ENCODE measurements around the gene PALLD.
A peak's percentile ranks its signal among the peaks of the same experiment; 100 is the strongest.
"Not testable (repeated sequence)": the region's sequence is repeated elsewhere in the genome, so short reads cannot be mapped to it uniquely, and the experiment has no call there.

Gene PALLD

GRCh38 chr4:168682898-168683500 lies 186.1 kb downstream of the PALLD start:
- no peak for DNase-seq

- peak; percentile 39 for DNase-seq
Measured at GRCh38 chr4:168683595-168683994, 186.7 kb downstream of the PALLD start.

GRCh38 chr4:168685136-168685809 lies 188.4 kb downstream of the PALLD start:
- DNase-seq: no peak

- no peak for DNase-seq
Measured at GRCh38 chr4:168688584-168688983, 191.7 kb downstream of the PALLD start.

GRCh38 chr4:168689791-168690190 lies 192.9 kb downstream of the PALLD start:
- no peak for DNase-seq

- DNase-seq: no peak
Measured at GRCh38 chr4:168690199-168690598, 193.3 kb downstream of the PALLD start.

- no peak for DNase-seq
Measured at GRCh38 chr4:168691631-168692369, 194.9 kb downstream of the PALLD start.

- DNase-seq: no peak
Measured at GRCh38 chr4:168693750-168694490, 197.1 kb downstream of the PALLD start.

GRCh38 chr4:168694667-168695066 lies 197.8 kb downstream of the PALLD start:
- DNase-seq: no peak

GRCh38 chr4:168695288-168695687 lies 198.4 kb downstream of the PALLD start:
- no peak for DNase-seq

- no peak for DNase-seq
Measured at GRCh38 chr4:168696280-168696679, 199.4 kb downstream of the PALLD start.

GRCh38 chr4:168696826-168697225 lies 200.0 kb downstream of the PALLD start:
- no peak for DNase-seq

GRCh38 chr4:168699224-168699878 lies 202.5 kb downstream of the PALLD start:
- DNase-seq: no peak

GRCh38 chr4:168701061-168701460 lies 204.2 kb downstream of the PALLD start:
- no peak for DNase-seq

GRCh38 chr4:168702581-168703087 lies 205.8 kb downstream of the PALLD start:
- DNase-seq: not testable (repeated sequence)

- no peak for DNase-seq
Measured at GRCh38 chr4:168705121-168705520, 208.3 kb downstream of the PALLD start.

- DNase-seq: peak; percentile 53
Measured at GRCh38 chr4:168707205-168707604, 210.4 kb downstream of the PALLD start.

- DNase-seq: no peak
Measured at GRCh38 chr4:168708108-168708507, 211.3 kb downstream of the PALLD start.

- peak; percentile 54 for DNase-seq
Measured at GRCh38 chr4:168710353-168710946, 213.6 kb downstream of the PALLD start.

GRCh38 chr4:168711197-168712140 lies 214.6 kb downstream of the PALLD start:
- DNase-seq: peak; percentile 26

GRCh38 chr4:168712316-168712890 lies 215.6 kb downstream of the PALLD start:
- no peak for DNase-seq

Measured in EL (cell line).